GOT3 (cell line): Measurements from ENCODE around the gene TMEM212.
"Not testable (repeated sequence)": the region's sequence is repeated elsewhere in the genome, so short reads cannot be mapped to it uniquely, and the experiment has no call there.

Experiments
- DNase-seq: peaks from one replicate; lab custom pipeline; 2025; ENCODE audit warnings: mixed read lengths; lab: John Stamatoyannopoulos, UW

Gene TMEM212

GRCh38 chr3:171892457-171892856 lies 49.3 kb downstream of the TMEM212 start:
- DNase-seq, result no peak

GRCh38 chr3:171895291-171895690 lies 52.1 kb downstream of the TMEM212 start:
- no peak for DNase-seq

- DNase-seq, result no peak
Observed at GRCh38 chr3:171895900-171896299, 52.8 kb downstream of the TMEM212 start.

GRCh38 chr3:171896316-171896715 lies 53.2 kb downstream of the TMEM212 start:
- no peak for DNase-seq

GRCh38 chr3:171898192-171898591 lies 55.0 kb downstream of the TMEM212 start:
- DNase-seq, result no peak

- no peak for DNase-seq
Observed at GRCh38 chr3:171900446-171900845, 57.3 kb downstream of the TMEM212 start.

GRCh38 chr3:171901615-171902312 lies 58.6 kb downstream of the TMEM212 start:
- DNase-seq, result no peak

- no peak for DNase-seq
Observed at GRCh38 chr3:171904829-171905228, 61.7 kb downstream of the TMEM212 start.

GRCh38 chr3:171906503-171906902 lies 63.4 kb downstream of the TMEM212 start:
- not testable (repeated sequence) for DNase-seq

GRCh38 chr3:171906951-171907676 lies 64.0 kb downstream of the TMEM212 start:
- no peak for DNase-seq

GRCh38 chr3:171907761-171908160 lies 64.6 kb downstream of the TMEM212 start:
- DNase-seq, result no peak

GRCh38 chr3:171908731-171909130 lies 65.6 kb downstream of the TMEM212 start:
- DNase-seq, result no peak
